ENCODE measurements around the gene RYR1.

RYR1 gene

DNA sequence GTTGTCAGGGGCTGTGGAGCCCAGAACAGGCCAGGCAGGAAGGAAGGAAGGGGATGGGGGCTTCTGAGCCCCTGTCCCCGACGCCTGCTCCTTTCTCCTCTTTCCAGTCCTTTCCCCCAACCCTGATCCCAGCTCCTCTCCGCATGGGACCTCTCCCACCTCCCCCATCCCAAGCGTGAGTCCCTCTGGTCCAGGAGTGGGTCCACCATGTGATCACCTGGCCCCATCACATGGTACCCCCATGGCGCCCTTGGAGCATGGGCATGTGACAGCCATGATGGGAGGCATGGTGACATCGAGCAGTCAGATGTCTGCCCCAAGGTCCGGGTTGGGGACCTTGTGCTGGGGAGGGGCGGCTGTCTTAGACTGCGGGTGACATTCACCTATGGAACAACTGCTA lies 9.2 kb downstream of the RYR1 start:
- Histone ChIP-seq H3K9me3 (ENCODE audit: insufficient read depth, low read length) (no peaks in the 10 kb centered on the region), H3K4me3 (ENCODE audit: low read length) (no peak overlapping the region), H3K27me3 (ENCODE audit: low read depth, low read length) (no peaks in the 10 kb centered on the region)

DNA sequence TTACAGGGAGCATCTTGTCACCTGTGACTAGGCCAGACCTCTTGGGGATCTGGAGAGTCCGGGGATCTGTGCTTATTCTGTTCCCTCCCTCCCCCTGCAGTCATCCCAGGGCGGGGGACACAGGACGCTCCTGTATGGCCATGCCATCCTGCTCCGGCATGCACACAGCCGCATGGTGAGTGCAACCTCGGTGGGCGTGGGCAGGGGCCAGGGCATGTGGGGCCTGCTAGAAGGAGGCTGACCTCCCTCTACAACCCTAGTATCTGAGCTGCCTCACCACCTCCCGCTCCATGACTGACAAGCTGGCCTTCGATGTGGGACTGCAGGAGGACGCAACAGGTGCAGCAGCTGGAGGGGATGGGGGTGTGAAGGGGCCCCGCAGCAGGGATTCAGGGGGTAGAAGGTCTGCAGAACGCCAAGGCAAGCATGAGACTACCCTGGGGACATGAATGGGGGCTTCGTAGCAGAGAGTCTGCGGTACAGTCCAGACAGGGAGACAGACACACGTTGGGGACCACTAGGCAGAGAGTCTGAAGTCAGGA lies 10.0 kb downstream of the RYR1 start:
- Histone ChIP-seq H3K9me3 (ENCODE audit: insufficient read depth, low read length) (no peaks in the 10 kb centered on the region), H3K4me2 (ENCODE audit: low read length) (no peak overlapping the region), H3K27ac (ENCODE audit: low read length) (no peak overlapping the region), H3K9ac (ENCODE audit: low read length) (no peak overlapping the region), H3K4me3 (ENCODE audit: low read length) (no peak overlapping the region), H3K36me3 (replicated peaks; ENCODE audit: low read depth, low read length) (peaks cover 3% of the 10 kb centered on the region), H4K20me1 (ENCODE audit: insufficient read depth, low read length) (no peaks in the 10 kb centered on the region), H2AFZ (ENCODE audit: low read depth, low read length) (no peak overlapping the region), H3K27me3 (ENCODE audit: low read depth, low read length) (no peaks in the 10 kb centered on the region), H3K79me2 (ENCODE audit: low read length) (no peaks in the 10 kb centered on the region), H3K4me1 (ENCODE audit: low read length) (peaks cover 14% of the 10 kb centered on the region)
- TF ChIP-seq, protein P1, sequence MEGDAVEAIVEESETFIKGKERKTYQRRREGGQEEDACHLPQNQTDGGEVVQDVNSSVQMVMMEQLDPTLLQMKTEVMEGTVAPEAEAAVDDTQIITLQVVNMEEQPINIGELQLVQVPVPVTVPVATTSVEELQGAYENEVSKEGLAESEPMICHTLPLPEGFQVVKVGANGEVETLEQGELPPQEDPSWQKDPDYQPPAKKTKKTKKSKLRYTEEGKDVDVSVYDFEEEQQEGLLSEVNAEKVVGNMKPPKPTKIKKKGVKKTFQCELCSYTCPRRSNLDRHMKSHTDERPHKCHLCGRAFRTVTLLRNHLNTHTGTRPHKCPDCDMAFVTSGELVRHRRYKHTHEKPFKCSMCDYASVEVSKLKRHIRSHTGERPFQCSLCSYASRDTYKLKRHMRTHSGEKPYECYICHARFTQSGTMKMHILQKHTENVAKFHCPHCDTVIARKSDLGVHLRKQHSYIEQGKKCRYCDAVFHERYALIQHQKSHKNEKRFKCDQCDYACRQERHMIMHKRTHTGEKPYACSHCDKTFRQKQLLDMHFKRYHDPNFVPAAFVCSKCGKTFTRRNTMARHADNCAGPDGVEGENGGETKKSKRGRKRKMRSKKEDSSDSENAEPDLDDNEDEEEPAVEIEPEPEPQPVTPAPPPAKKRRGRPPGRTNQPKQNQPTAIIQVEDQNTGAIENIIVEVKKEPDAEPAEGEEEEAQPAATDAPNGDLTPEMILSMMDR (IDR thresholded peaks at IDR 0.05; ENCODE audit: low read depth, low read length), result no peak
- TF ChIP-seq EZH2phosphoT487 (IDR thresholded peaks at IDR 0.05; ENCODE audit: low read depth), result no peak

More for the DNA sequence above, 9.2 kb downstream of the RYR1 start:
- no peak overlapping the region for H3K4me2 ChIP-seq (ENCODE audit: low read length)
- peaks cover 3% of the 10 kb centered on the region for H3K36me3 ChIP-seq (replicated peaks; ENCODE audit: low read depth, low read length)
- peaks cover 14% of the 10 kb centered on the region for H3K4me1 ChIP-seq (ENCODE audit: low read length)
- H3K27ac ChIP-seq (ENCODE audit: low read length), result no peak overlapping the region
- no peaks in the 10 kb centered on the region for H3K79me2 ChIP-seq (ENCODE audit: low read length)
- no peak overlapping the region for H2AFZ ChIP-seq (ENCODE audit: low read depth, low read length)
- no peaks in the 10 kb centered on the region for H4K20me1 ChIP-seq (ENCODE audit: insufficient read depth, low read length)
- H3K9ac ChIP-seq (ENCODE audit: low read length), result no peak overlapping the region
- TF ChIP-seq, protein P1 (IDR thresholded peaks at IDR 0.05; ENCODE audit: low read depth, low read length), result no peak
- no peak for TF ChIP-seq EZH2phosphoT487 (IDR thresholded peaks at IDR 0.05; ENCODE audit: low read depth)

DNA sequence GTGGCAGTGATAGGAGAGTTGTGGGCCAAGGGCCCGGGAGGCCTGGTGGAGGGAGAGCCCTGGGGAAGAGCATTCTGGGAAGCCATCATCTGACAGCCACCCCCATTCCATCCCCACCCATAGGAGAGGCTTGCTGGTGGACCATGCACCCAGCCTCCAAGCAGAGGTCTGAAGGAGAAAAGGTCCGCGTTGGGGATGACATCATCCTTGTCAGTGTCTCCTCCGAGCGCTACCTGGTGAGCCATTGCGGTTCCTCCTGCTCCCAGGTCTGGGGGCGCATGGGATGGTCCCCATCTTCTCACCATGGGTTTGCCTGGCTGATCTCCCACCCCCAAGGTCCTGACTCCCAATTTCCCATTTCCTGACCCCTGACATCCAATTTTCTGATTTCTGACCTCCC lies 10.5 kb downstream of the RYR1 start:
- H3K9me3 ChIP-seq (ENCODE audit: insufficient read depth, low read length), result no peaks in the 10 kb centered on the region
- H3K4me2 ChIP-seq (ENCODE audit: low read length), result no peak overlapping the region
- no peak overlapping the region for H3K9ac ChIP-seq (ENCODE audit: low read length)
- no peaks in the 10 kb centered on the region for H4K20me1 ChIP-seq (ENCODE audit: insufficient read depth, low read length)
- H3K79me2 ChIP-seq (ENCODE audit: low read length), result no peaks in the 10 kb centered on the region
- no peak overlapping the region for H3K4me3 ChIP-seq (ENCODE audit: low read length)
- peaks cover 3% of the 10 kb centered on the region for H3K36me3 ChIP-seq (replicated peaks; ENCODE audit: low read depth, low read length)
- H3K27me3 ChIP-seq (ENCODE audit: low read depth, low read length), result no peaks in the 10 kb centered on the region
- peaks cover 14% of the 10 kb centered on the region for H3K4me1 ChIP-seq (ENCODE audit: low read length)
- no peak overlapping the region for H2AFZ ChIP-seq (ENCODE audit: low read depth, low read length)
- TF ChIP-seq EZH2phosphoT487 (IDR thresholded peaks at IDR 0.05; ENCODE audit: low read depth), result no peak
- TF ChIP-seq, protein P1 (IDR thresholded peaks at IDR 0.05; ENCODE audit: low read depth, low read length), result no peak
- H3K27ac ChIP-seq (ENCODE audit: low read length), result no peak overlapping the region

DNA sequence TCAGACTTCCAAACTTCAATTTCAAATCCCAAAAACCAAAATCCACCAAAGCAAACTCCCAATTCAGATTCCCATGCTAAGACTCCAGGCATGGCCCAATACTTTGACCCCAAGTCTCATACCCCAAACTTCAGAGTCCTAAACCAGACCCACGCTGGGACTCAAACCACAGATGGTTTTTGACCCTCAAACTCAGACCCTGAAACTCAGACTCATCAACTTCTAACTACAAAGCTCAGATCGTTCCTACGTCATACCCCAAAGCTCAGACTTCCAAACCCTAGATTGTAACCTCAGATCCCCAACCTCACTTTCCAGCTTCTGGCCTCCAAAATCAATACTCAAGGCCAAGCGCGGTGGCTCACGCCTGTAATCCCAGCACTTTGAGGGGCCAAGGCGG lies 11.9 kb downstream of the RYR1 start:
- Histone ChIP-seq H3K27ac (ENCODE audit: low read length) (no peak overlapping the region), H3K79me2 (ENCODE audit: low read length) (no peaks in the 10 kb centered on the region), H3K9ac (ENCODE audit: low read length) (no peak overlapping the region), H3K4me2 (ENCODE audit: low read length) (no peak overlapping the region), H2AFZ (ENCODE audit: low read depth, low read length) (no peak overlapping the region), H3K27me3 (ENCODE audit: low read depth, low read length) (no peaks in the 10 kb centered on the region), H4K20me1 (ENCODE audit: insufficient read depth, low read length) (no peaks in the 10 kb centered on the region), H3K9me3 (ENCODE audit: insufficient read depth, low read length) (no peaks in the 10 kb centered on the region), H3K36me3 (replicated peaks; ENCODE audit: low read depth, low read length) (peaks cover 7% of the 10 kb centered on the region), H3K4me1 (ENCODE audit: low read length) (peaks cover 14% of the 10 kb centered on the region), H3K4me3 (ENCODE audit: low read length) (no peak overlapping the region)
- TF ChIP-seq, protein P1 (IDR thresholded peaks at IDR 0.05; ENCODE audit: low read depth, low read length), result no peak
- TF ChIP-seq EZH2phosphoT487 (IDR thresholded peaks at IDR 0.05; ENCODE audit: low read depth), result no peak

Measured in OCI-LY3 (cell line).